K562 (cell line): ENCODE measurements around the gene LSM4. TPM values are rescaled to one million over a fixed set of nuclear protein-coding genes. Genes with fewer than 3 reads are reported as not detected.

Source experiments
- BCL6 ChIP-seq: fragments of 250-450 bp; sonication (Bioruptor Pico); IDR thresholded peaks from 2 replicates; pipeline ENCODE4 v1.4.0; 2020
- CEBPG ChIP-seq, 3 experiments: fragments of 200-800 bp in 1 of 3; sonication (Bioruptor generic) in 1 of 3; sonication (generic) in 1 of 3; formaldehyde crosslinking in 1 of 3; IDR thresholded peaks in 2 of 3; conservative IDR thresholded peaks in 1 of 3; 2 replicates each; pipeline versions ENCODE4 v1.6.1 to v1.8.0; 2016 to 2022; ENCODE audit warnings: missing compliant biosample characterization in 2 of 3, missing genetic modification characterization in 2 of 3, mild to moderate bottlenecking in 1 of 3, missing genetic modification reagents in 1 of 3
- CREB1 ChIP-seq, 2 experiments: sonication (generic) in 1 of 2; formaldehyde crosslinking in 1 of 2; IDR thresholded peaks; 2 replicates each; pipeline versions ENCODE4 v1.6.1 to v1.8.0; 2012 to 2022; ENCODE audit warnings: inconsistent platforms in 1 of 2, mild to moderate bottlenecking in 1 of 2, missing genetic modification reagents in 1 of 2, moderate library complexity in 1 of 2
- ELF2 ChIP-seq: fragments of 250-450 bp; sonication (Bioruptor Pico); IDR thresholded peaks from 2 replicates; pipeline ENCODE4 v1.5.0; 2021; ENCODE audit warnings: mild to moderate bottlenecking
- ETS2 ChIP-seq: IDR thresholded peaks from 2 replicates; pipeline ENCODE4 v1.6.1; 2016; ENCODE audit warnings: borderline replicate concordance, missing genetic modification characterization, mild to moderate bottlenecking, moderate library complexity, missing compliant biosample characterization; ENCODE audit not compliant: poor library complexity, severe bottlenecking
- JUN ChIP-seq, 2 experiments: sonication (generic) in 1 of 2; formaldehyde crosslinking in 1 of 2; IDR thresholded peaks; 2 replicates each; pipeline versions ENCODE4 v1.6.1 to v1.8.0; 2012 to 2022; ENCODE audit warnings: borderline replicate concordance in 2 of 2, mild to moderate bottlenecking in 2 of 2, improper control_type of control experiment in 1 of 2, low read depth in 1 of 2, low read length in 1 of 2, missing genetic modification reagents in 1 of 2
- KAT8 ChIP-seq: fragments of 450-650 bp; IDR thresholded peaks from 2 replicates; pipeline ENCODE4 v1.6.1; 2016; ENCODE audit warnings: low read depth, mild to moderate bottlenecking
- KLF13 ChIP-seq: fragments of 450-650 bp; IDR thresholded peaks from 2 replicates; pipeline ENCODE4 v1.6.1; 2016; ENCODE audit warnings: missing genetic modification characterization, low read depth, mild to moderate bottlenecking, missing compliant biosample characterization, moderate library complexity, borderline replicate concordance
- POLR2H ChIP-seq: IDR thresholded peaks from 2 replicates; pipeline ENCODE4 v1.6.1; 2016; ENCODE audit warnings: missing genetic modification characterization, low read depth, mild to moderate bottlenecking, control low read depth, missing compliant biosample characterization, moderate library complexity
- STAG1 ChIP-seq: sonication (generic); formaldehyde crosslinking; IDR thresholded peaks from 2 replicates; pipeline ENCODE4 v1.5.0; 2020; ENCODE audit warnings: missing genetic modification reagents, borderline replicate concordance
- TAF1 ChIP-seq: IDR thresholded peaks from 2 replicates; pipeline ENCODE4 v1.6.1; 2011; ENCODE audit warnings: mild to moderate bottlenecking, low read length, moderate library complexity; ENCODE audit not compliant: insufficient read depth, control insufficient read depth, severe bottlenecking; ENCODE audit errors: extremely low read depth
- ZNF174 ChIP-seq: fragments of 250-450 bp; sonication (Bioruptor Pico); IDR thresholded peaks from 2 replicates; pipeline ENCODE4 v1.4.0; 2020; ENCODE audit warnings: mild to moderate bottlenecking
- ZNF324 ChIP-seq: fragments of 250-450 bp; sonication (Bioruptor Pico); IDR thresholded peaks from 2 replicates; pipeline ENCODE4 v1.4.0; 2020; ENCODE audit warnings: mild to moderate bottlenecking
- polyA plus RNA-seq, 8 experiments: library from polyadenylated mRNA; depleted of rRNA in 4 of 8; stranded (reverse) in 5 of 8; unstranded in 3 of 8; fragments of >200 nt; fragmentation: Nextera tagmentation in 2 of 8; fragmentation: Illumina TruSeq in 1 of 8; extraction: Ambion mirVana in 2 of 8; extraction: Trizol in 1 of 8; gene quantifications; 2 replicates each; pipeline versions ENCODE4 v1.2.1 to v1.2.3, GENCODE V29; 2011 to 2014; ENCODE audit warnings: inconsistent platforms in 1 of 8, missing spikeins in 1 of 8
- total RNA-seq, 7 experiments: library from RNA; depleted of rRNA in 6 of 7; stranded (reverse); fragments of >200 nt in 6 of 7; fragmentation: Illumina TruSeq in 2 of 7; extraction: Trizol in 2 of 7; gene quantifications; 2 replicates each; pipeline versions ENCODE4 v1.2.1 to v1.2.3, GENCODE V29; 2011 to 2021; ENCODE audit warnings: low replicate concordance in 1 of 7
- TF ChIP-seq, protein P1 (sequence below): fragments of 450-650 bp; IDR thresholded peaks from 2 replicates; pipeline ENCODE4 v1.6.1; 2016; ENCODE audit warnings: borderline replicate concordance
- TF ChIP-seq, protein P2 (sequence below): sonication (generic); formaldehyde crosslinking; IDR thresholded peaks from 2 replicates; pipeline ENCODE4 v1.8.0; 2022; ENCODE audit warnings: missing genetic modification reagents, mild to moderate bottlenecking, moderate library complexity, borderline replicate concordance
- TF ChIP-seq, protein P3 (sequence below), 2 experiments: IDR thresholded peaks in 1 of 2; conservative IDR thresholded peaks in 1 of 2; 2 replicates each; pipeline ENCODE4 v1.6.1; 2016; ENCODE audit warnings: low read depth in 2 of 2, mild to moderate bottlenecking in 1 of 2, missing compliant biosample characterization in 1 of 2, missing genetic modification characterization in 1 of 2, moderate library complexity in 1 of 2

Gene LSM4
- total and polyA plus RNA-seq, 9 of the 15 experiments (the other 6 are each of a cell fraction or from before 2014, with no cell fraction given), result 11.9 to 763 (median 202) TPM

DNA sequence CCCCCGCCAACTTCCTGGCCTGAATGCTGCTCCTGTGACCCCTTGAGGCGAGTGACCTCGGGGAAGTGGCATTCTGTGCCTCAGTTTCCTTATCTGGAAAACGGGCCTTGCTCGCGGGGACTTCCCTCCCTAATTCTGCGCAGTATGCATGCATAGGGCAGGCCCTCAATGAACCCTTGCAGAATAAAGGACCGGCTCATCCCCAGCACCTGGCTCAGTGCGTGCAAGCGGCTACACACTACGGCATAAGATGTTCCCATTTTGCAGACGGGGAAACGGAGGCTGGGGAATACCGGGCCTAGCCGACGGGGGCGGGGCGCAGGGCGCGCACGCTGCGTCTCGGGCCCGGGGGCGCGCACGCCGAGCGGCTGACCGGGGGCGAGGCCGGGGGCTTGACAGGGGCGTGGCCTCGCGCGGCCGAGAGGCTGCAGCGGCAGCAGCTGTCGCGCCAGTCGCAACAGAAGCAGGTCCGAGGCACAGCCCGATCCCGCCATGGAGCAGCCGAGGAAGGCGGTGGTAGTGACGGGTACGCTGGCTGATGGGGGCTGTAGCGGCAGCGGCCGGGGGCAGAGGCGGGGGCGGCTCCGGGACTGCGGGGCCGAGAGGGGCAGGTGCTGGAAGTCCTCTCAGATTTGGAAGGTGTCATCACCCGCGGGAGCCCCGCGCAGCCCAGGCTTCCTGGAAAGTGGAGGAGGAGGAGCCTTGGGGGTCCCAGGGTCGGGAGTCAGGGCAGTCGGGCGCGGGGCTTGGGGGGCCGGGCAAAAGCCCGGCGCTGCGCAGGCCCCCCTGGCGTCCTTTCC, 17.5 kb upstream of the LSM4 start, which contains the start of gene PGPEP1 (continued):
- TF ChIP-seq JUN (IDR thresholded peaks at IDR 0.05; ENCODE audit: borderline replicate concordance, low read depth, low read length) (no peak; the same call in 1 of the 2 replicates), JUN (CRISPR knock-in tag; IDR thresholded peaks at IDR 0.05; ENCODE audit: borderline replicate concordance) (no peak; the same call in 1 of the 2 replicates), ZNF324 (CRISPR knock-in tag) (no peak), KLF13 (peak; percentile 90), CEBPG (CRISPR knock-in tag; IDR thresholded peaks at IDR 0.05) (0 out of 2 replicates have a peak, but pooled peaks have one; percentile 3), CEBPG (tag; conservative IDR thresholded peaks at IDR 0.05 in 1 of 2, IDR thresholded peaks at IDR 0.05 in 1 of 2) (no peak; a peak in 1 of 4 replicates), KAT8 (no peak), ETS2 (tag) (no peak), POLR2H (tag) (no peak), CREB1 (IDR thresholded peaks at IDR 0.05) (peak; percentile 35; the same call in 1 of the 2 replicates), CREB1 (CRISPR knock-in tag; IDR thresholded peaks at IDR 0.05) (no peak), ELF2 (peak; percentile 45; the same call in 1 of the 2 replicates), STAG1 (CRISPR knock-in tag) (no peak), BCL6 (no peak), ZNF174 (CRISPR knock-in tag) (no peak), TAF1 (peak; percentile 67)
- TF ChIP-seq, protein P1, sequence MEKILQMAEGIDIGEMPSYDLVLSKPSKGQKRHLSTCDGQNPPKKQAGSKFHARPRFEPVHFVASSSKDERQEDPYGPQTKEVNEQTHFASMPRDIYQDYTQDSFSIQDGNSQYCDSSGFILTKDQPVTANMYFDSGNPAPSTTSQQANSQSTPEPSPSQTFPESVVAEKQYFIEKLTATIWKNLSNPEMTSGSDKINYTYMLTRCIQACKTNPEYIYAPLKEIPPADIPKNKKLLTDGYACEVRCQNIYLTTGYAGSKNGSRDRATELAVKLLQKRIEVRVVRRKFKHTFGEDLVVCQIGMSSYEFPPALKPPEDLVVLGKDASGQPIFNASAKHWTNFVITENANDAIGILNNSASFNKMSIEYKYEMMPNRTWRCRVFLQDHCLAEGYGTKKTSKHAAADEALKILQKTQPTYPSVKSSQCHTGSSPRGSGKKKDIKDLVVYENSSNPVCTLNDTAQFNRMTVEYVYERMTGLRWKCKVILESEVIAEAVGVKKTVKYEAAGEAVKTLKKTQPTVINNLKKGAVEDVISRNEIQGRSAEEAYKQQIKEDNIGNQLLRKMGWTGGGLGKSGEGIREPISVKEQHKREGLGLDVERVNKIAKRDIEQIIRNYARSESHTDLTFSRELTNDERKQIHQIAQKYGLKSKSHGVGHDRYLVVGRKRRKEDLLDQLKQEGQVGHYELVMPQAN, result no peak
- TF ChIP-seq, protein P2, sequence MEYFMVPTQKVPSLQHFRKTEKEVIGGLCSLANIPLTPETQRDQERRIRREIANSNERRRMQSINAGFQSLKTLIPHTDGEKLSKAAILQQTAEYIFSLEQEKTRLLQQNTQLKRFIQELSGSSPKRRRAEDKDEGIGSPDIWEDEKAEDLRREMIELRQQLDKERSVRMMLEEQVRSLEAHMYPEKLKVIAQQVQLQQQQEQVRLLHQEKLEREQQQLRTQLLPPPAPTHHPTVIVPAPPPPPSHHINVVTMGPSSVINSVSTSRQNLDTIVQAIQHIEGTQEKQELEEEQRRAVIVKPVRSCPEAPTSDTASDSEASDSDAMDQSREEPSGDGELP (CRISPR knock-in tag), result peak; percentile 29; the same call in 1 of the 2 replicates
- TF ChIP-seq, protein P3, sequence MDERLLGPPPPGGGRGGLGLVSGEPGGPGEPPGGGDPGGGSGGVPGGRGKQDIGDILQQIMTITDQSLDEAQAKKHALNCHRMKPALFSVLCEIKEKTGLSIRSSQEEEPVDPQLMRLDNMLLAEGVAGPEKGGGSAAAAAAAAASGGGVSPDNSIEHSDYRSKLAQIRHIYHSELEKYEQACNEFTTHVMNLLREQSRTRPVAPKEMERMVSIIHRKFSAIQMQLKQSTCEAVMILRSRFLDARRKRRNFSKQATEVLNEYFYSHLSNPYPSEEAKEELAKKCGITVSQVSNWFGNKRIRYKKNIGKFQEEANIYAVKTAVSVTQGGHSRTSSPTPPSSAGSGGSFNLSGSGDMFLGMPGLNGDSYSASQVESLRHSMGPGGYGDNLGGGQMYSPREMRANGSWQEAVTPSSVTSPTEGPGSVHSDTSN (CRISPR knock-in tag; IDR thresholded peaks at IDR 0.05; ENCODE audit: low read depth), result no peak
- TF ChIP-seq, protein P3 (tag; conservative IDR thresholded peaks at IDR 0.05; ENCODE audit: low read depth), result no peak
